Thymus (tissue), 2 donors: ENCODE results near the gene CHP2. TPM values are rescaled to one million over a fixed set of nuclear protein-coding genes. Genes with fewer than 3 reads are reported as not detected.

Experiments used
- polyA plus RNA-seq: library from polyadenylated mRNA; stranded (reverse); fragments of 200-250 nt; gene quantifications from one replicate; pipeline ENCODE4 v1.2.3, GENCODE V29; 2013
- total RNA-seq: library from RNA; stranded (reverse); fragments of 120-200 nt; gene quantifications from one replicate; pipeline ENCODE4 v1.2.4, GENCODE V29; 2013
- donor health status: healthy.

The CHP2 gene
- total and polyA plus RNA-seq, 2 donors = 0.33 to 2.9 TPM

Other genes starting within 250 kb of the CHP2 start
- 59.0 TPM for gene GGA2, start 244.5 kb upstream of the CHP2 start, total RNA-seq
- 42.4 TPM for gene GGA2, start 244.5 kb upstream of the CHP2 start, polyA plus RNA-seq
- 20.5 TPM for gene EARS2, start 197.7 kb upstream of the CHP2 start, total RNA-seq
- gene EARS2, start 197.7 kb upstream of the CHP2 start, polyA plus RNA-seq = 11.5 TPM
- gene UBFD1, start 197.3 kb upstream of the CHP2 start, total RNA-seq = 26.5 TPM
- 14.4 TPM for gene UBFD1, start 197.3 kb upstream of the CHP2 start, polyA plus RNA-seq
- gene NDUFAB1, start 158.7 kb upstream of the CHP2 start, total RNA-seq = 153 TPM
- 110 TPM for gene NDUFAB1, start 158.7 kb upstream of the CHP2 start, polyA plus RNA-seq
- gene PALB2, start 113.7 kb upstream of the CHP2 start, total RNA-seq = 10.0 TPM
- gene PALB2, start 113.7 kb upstream of the CHP2 start, polyA plus RNA-seq = 14.3 TPM
- gene DCTN5, start 113.6 kb upstream of the CHP2 start, total RNA-seq = 34.8 TPM
- 15.8 TPM for gene DCTN5, start 113.6 kb upstream of the CHP2 start, polyA plus RNA-seq
- 19.9 TPM for gene PLK1, start 76.1 kb upstream of the CHP2 start, total RNA-seq
- gene PLK1, start 76.1 kb upstream of the CHP2 start, polyA plus RNA-seq = 6.9 TPM
- 0.42 TPM for gene ERN2, start 41.8 kb upstream of the CHP2 start, total RNA-seq
- 0.27 TPM for gene ERN2, start 41.8 kb upstream of the CHP2 start, polyA plus RNA-seq
- gene PRKCB, start 81.0 kb downstream of the CHP2 start, total RNA-seq = 57.4 TPM
- 21.9 TPM for gene PRKCB, start 81.0 kb downstream of the CHP2 start, polyA plus RNA-seq